Chondrocyte (in vitro differentiated cells): ENCODE results near the gene COPB2. TPM values are rescaled to one million over a fixed set of nuclear protein-coding genes. Genes with fewer than 3 reads are reported as not detected.

Experiments
- DNase-seq: peaks from one replicate; pipeline ENCODE4 v3.0.0; 2021; ENCODE audit warnings: mixed read lengths, low spot score
- H3K27ac Mint-ChIP-seq: one replicate; pipeline ENCODE4 v1.8.0; 2021; ENCODE audit warnings: mild to moderate bottlenecking, moderate library complexity, mixed read lengths; ENCODE audit not compliant: unreplicated experiment
- H3K27me3 Mint-ChIP-seq: 2 replicates; pipeline ENCODE4 v1.8.0; 2021; ENCODE audit warnings: low read depth, mixed read lengths
- H3K36me3 Mint-ChIP-seq: 2 replicates; pipeline ENCODE4 v1.8.0; 2021; ENCODE audit warnings: low read depth, mixed read lengths
- H3K4me1 Mint-ChIP-seq: 2 replicates; pipeline ENCODE4 v1.8.0; 2021; ENCODE audit warnings: low read depth, mild to moderate bottlenecking, mixed read lengths
- H3K4me3 Mint-ChIP-seq: one replicate; pipeline ENCODE4 v1.8.0; 2021; ENCODE audit warnings: mild to moderate bottlenecking, moderate library complexity, mixed read lengths; ENCODE audit not compliant: unreplicated experiment
- H3K9me3 Mint-ChIP-seq: 2 replicates; pipeline ENCODE4 v1.8.0; 2021; ENCODE audit warnings: low read depth, mixed read lengths
- CTCF ChIP-seq: fragments of 200-600 bp; sonication (generic); IDR thresholded peaks from 2 replicates; pipeline ENCODE4 v1.5.0; 2021; ENCODE audit warnings: antibody characterized with exemption, mild to moderate bottlenecking, moderate library complexity
- total RNA-seq: library from RNA; stranded (reverse); gene quantifications from 3 replicates; pipeline ENCODE4 v1.2.1, GENCODE V29; 2021

COPB2 gene
- total RNA-seq, 1 donor from 2014 or later: 180 TPM

- H3K36me3 Mint-ChIP-seq: no peaks in the 10 kb centered on the region
- H3K9me3 Mint-ChIP-seq: no peaks in the 10 kb centered on the region
- H3K27me3 Mint-ChIP-seq: peaks cover 4% of the 10 kb centered on the region
- peaks cover 17% of the 10 kb centered on the region for H3K4me1 Mint-ChIP-seq
- DNase-seq: peak; percentile 22
- H3K4me3 Mint-ChIP-seq: no peak overlapping the region
- TF ChIP-seq CTCF: no peak
- peak overlapping the region; percentile 77 for H3K27ac Mint-ChIP-seq
Measured at GRCh38 chr3:139309061-139309591, 80.3 kb downstream of the COPB2 start.

- DNase-seq: no peak
- Mint-ChIP-seq H3K36me3 (no peaks in the 10 kb centered on the region), H3K27me3 (peaks cover 2% of the 10 kb centered on the region), H3K27ac (peak overlapping the region; percentile 77), H3K9me3 (no peaks in the 10 kb centered on the region), H3K4me1 (peaks cover 17% of the 10 kb centered on the region), H3K4me3 (no peak overlapping the region)
- TF ChIP-seq CTCF: no peak
Measured at GRCh38 chr3:139308560-139308959, 80.9 kb downstream of the COPB2 start.

- Mint-ChIP-seq H3K4me1 (peaks cover 21% of the 10 kb centered on the region), H3K36me3 (no peaks in the 10 kb centered on the region), H3K27ac (no peak overlapping the region), H3K27me3 (no peaks in the 10 kb centered on the region), H3K9me3 (no peaks in the 10 kb centered on the region), H3K4me3 (no peak overlapping the region)
- no peak for DNase-seq
- TF ChIP-seq CTCF: no peak
Measured at GRCh38 chr3:139307601-139308555, 81.6 kb downstream of the COPB2 start.

Other genes starting within 250 kb of the COPB2 start
- 29.5 to 31.2 TPM (median 31.1 TPM) in 3 replicates for gene MRPS22, start 45.6 kb downstream of the COPB2 start, total RNA-seq
- gene RBP2, start 86.9 kb upstream of the COPB2 start, total RNA-seq: not detected in 3 replicates
- gene RBP1, start 150.1 kb upstream of the COPB2 start, total RNA-seq: 13.2 to 24.6 TPM (median 19.8 TPM) in 3 replicates